IMR-90 (cell line): ENCODE measurements around the gene ESRRB. TPM values are rescaled to one million over a fixed set of nuclear protein-coding genes. Genes with fewer than 3 reads are reported as not detected.

ENCODE experiments used
- ATAC-seq: fragments of 200-7000 bp; cut with Tn5 transposase; 2 replicates; pipeline ENCODE4 v1.9.1; 2020; ENCODE audit warnings: low read depth, mild to moderate bottlenecking, moderate library complexity
- BruUV-seq: library from RNA; stranded (reverse); fragments of 400-500 nt; replicated peaks from 2 replicates; lab custom pipeline; 2021; lab: Mats Ljungman, UMichigan
- CTCF ChIA-PET: fragments of 300-600 bp; formaldehyde crosslinking; extraction: SDS; loops from one replicate; lab custom pipeline; 2021; ENCODE audit warnings: antibody characterized with exemption; lab: Yijun Ruan, JAX
- POLR2A ChIA-PET: fragments of 300-600 bp; sonication (Branson Sonifier 250); formaldehyde crosslinking; loops from one replicate; lab custom pipeline; 2022; ENCODE audit warnings: antibody characterized with exemption; ENCODE audit not compliant: unreplicated experiment; lab: Charles Lee
- DNase-seq: peaks from one replicate; pipeline ENCODE4 v3.0.0; 2013
- H2AFZ ChIP-seq: replicated peaks from 2 replicates; pipeline ENCODE3; 2013; ENCODE audit warnings: low read length, mild to moderate bottlenecking; ENCODE audit not compliant: poor library complexity
- H2AK5ac ChIP-seq: 2 replicates; pipeline ENCODE4 v1.6.1; 2013; ENCODE audit warnings: low read depth, low read length, inconsistent platforms
- H2AK9ac ChIP-seq: replicated peaks from 2 replicates; pipeline ENCODE3; 2013; ENCODE audit warnings: mild to moderate bottlenecking, low read depth, low read length, moderate library complexity; ENCODE audit not compliant: poor library complexity
- H2BK120ac ChIP-seq: 2 replicates; pipeline ENCODE4 v1.6.1; 2013; ENCODE audit warnings: low read depth, low read length, inconsistent platforms
- H2BK15ac ChIP-seq: 3 replicates; pipeline ENCODE4 v1.6.1; 2013; ENCODE audit warnings: low read depth, low read length, inconsistent platforms
- H2BK20ac ChIP-seq: 2 replicates; pipeline ENCODE4 v1.6.1; 2013; ENCODE audit warnings: low read depth, mild to moderate bottlenecking, inconsistent platforms, low read length, moderate library complexity
- H2BK5ac ChIP-seq: 2 replicates; pipeline ENCODE4 v1.6.1; 2013; ENCODE audit warnings: mild to moderate bottlenecking, low read depth, low read length, inconsistent platforms; ENCODE audit not compliant: poor library complexity, severe bottlenecking
- H3K14ac ChIP-seq: replicated peaks from 2 replicates; pipeline ENCODE4 v1.6.1; 2013; ENCODE audit warnings: low read depth, low read length, inconsistent platforms
- H3K18ac ChIP-seq: 2 replicates; pipeline ENCODE4 v1.6.1; 2013; ENCODE audit warnings: low read depth, low read length, control low read depth
- H3K23ac ChIP-seq: 2 replicates; pipeline ENCODE4 v1.6.1; 2013; ENCODE audit warnings: low read depth, low read length, inconsistent platforms
- H3K27ac ChIP-seq: 2 replicates; pipeline ENCODE4 v1.5.1; 2013; ENCODE audit warnings: mild to moderate bottlenecking, control low read depth, low read length; ENCODE audit not compliant: insufficient read depth
- H3K27me3 ChIP-seq: 2 replicates; pipeline ENCODE4 v1.6.1; 2013; ENCODE audit warnings: low read length; ENCODE audit not compliant: control insufficient read depth, insufficient read depth
- H3K36me3 ChIP-seq: 2 replicates; pipeline ENCODE4 v1.6.1; 2013; ENCODE audit warnings: low read length, mixed read lengths; ENCODE audit not compliant: control insufficient read depth, insufficient read depth
- H3K4ac ChIP-seq: 2 replicates; pipeline ENCODE4 v1.6.1; 2013; ENCODE audit warnings: low read depth, low read length, inconsistent platforms
- H3K4me1 ChIP-seq: 2 replicates; pipeline ENCODE4 v1.6.1; 2013; ENCODE audit warnings: low read length, mixed read lengths; ENCODE audit not compliant: control insufficient read depth, insufficient read depth
- H3K4me2 ChIP-seq: 2 replicates; pipeline ENCODE4 v1.6.1; 2013; ENCODE audit warnings: low read depth, mild to moderate bottlenecking, control low read depth, low read length, moderate library complexity
- H3K4me3 ChIP-seq: 2 replicates; pipeline ENCODE4 v1.5.1; 2013; ENCODE audit warnings: low read depth, mild to moderate bottlenecking, control low read depth, low read length, moderate library complexity; ENCODE audit not compliant: insufficient read depth
- H3K56ac ChIP-seq: 2 replicates; pipeline ENCODE4 v1.6.1; 2013; ENCODE audit warnings: low read length, inconsistent platforms; ENCODE audit not compliant: insufficient read depth; ENCODE audit errors: extremely low read depth
- H3K79me1 ChIP-seq, 2 experiments: 2 replicates each; pipeline ENCODE4 v1.6.1; 2013; ENCODE audit warnings: low read length in 2 of 2, inconsistent platforms in 1 of 2, low read depth in 1 of 2
- H3K9ac ChIP-seq: 2 replicates; pipeline ENCODE4 v1.6.1; 2013; ENCODE audit warnings: low read depth, low read length, control low read depth
- H3K9me1 ChIP-seq: 2 replicates; pipeline ENCODE4 v1.6.1; 2013; ENCODE audit warnings: low read length, inconsistent platforms; ENCODE audit not compliant: insufficient read depth
- H3K9me3 ChIP-seq: 2 replicates; pipeline ENCODE4 v1.6.1; 2013; ENCODE audit warnings: low read length; ENCODE audit not compliant: control insufficient read depth, insufficient read depth
- H4K20me1 ChIP-seq: 2 replicates; pipeline ENCODE4 v1.6.1; 2013; ENCODE audit warnings: low read length, inconsistent platforms; ENCODE audit not compliant: insufficient read depth
- H4K5ac ChIP-seq: 2 replicates; pipeline ENCODE4 v1.6.1; 2013; ENCODE audit warnings: mild to moderate bottlenecking, low read depth, low read length, control low read depth
- H4K8ac ChIP-seq, 2 experiments: 2 replicates each; pipeline ENCODE4 v1.6.1; 2013; ENCODE audit warnings: low read depth in 2 of 2, low read length in 2 of 2, control low read depth in 1 of 2, inconsistent platforms in 1 of 2
- H4K91ac ChIP-seq: 2 replicates; pipeline ENCODE4 v1.6.1; 2013; ENCODE audit warnings: low read depth, low read length, inconsistent platforms; ENCODE audit not compliant: insufficient read depth
- CEBPB ChIP-seq: IDR thresholded peaks from 2 replicates; pipeline ENCODE4 v1.6.1; 2012; ENCODE audit warnings: low read depth, low read length, improper control_type of control experiment
- CHD1 ChIP-seq: IDR thresholded peaks from 2 replicates; pipeline ENCODE4 v1.6.1; 2012; ENCODE audit warnings: low read depth, low read length, improper control_type of control experiment
- CTCF ChIP-seq: conservative IDR thresholded peaks from 2 replicates; pipeline ENCODE4 v1.5.1; 2012; ENCODE audit warnings: mild to moderate bottlenecking, low read depth, low read length, improper control_type of control experiment
- ELK1 ChIP-seq: fragments of 150-350 bp; IDR thresholded peaks from 2 replicates; pipeline ENCODE4 v1.6.1; 2016; ENCODE audit warnings: low read depth, mild to moderate bottlenecking, low read length, moderate library complexity, borderline replicate concordance
- MAFK ChIP-seq: IDR thresholded peaks from 2 replicates; pipeline ENCODE4 v1.6.1; 2012; ENCODE audit warnings: low read depth, low read length, improper control_type of control experiment
- MAZ ChIP-seq: IDR thresholded peaks from 2 replicates; pipeline ENCODE4 v1.6.1; 2012; ENCODE audit warnings: low read depth, mild to moderate bottlenecking, low read length, improper control_type of control experiment, moderate library complexity, borderline replicate concordance
- MXI1 ChIP-seq: IDR thresholded peaks from 2 replicates; pipeline ENCODE4 v1.6.1; 2012; ENCODE audit warnings: low read depth, mild to moderate bottlenecking, low read length, moderate library complexity, borderline replicate concordance
- NFE2L2 ChIP-seq: fragments of 150-350 bp; IDR thresholded peaks from 2 replicates; pipeline ENCODE4 v1.6.1; 2016; ENCODE audit warnings: low read depth, mild to moderate bottlenecking, low read length
- POLR2A ChIP-seq: IDR thresholded peaks from 2 replicates; pipeline ENCODE4 v1.6.1; 2012; ENCODE audit warnings: mild to moderate bottlenecking, low read depth, low read length
- RAD21 ChIP-seq: IDR thresholded peaks from 2 replicates; pipeline ENCODE4 v1.6.1; 2012; ENCODE audit warnings: low read length, improper control_type of control experiment
- RCOR1 ChIP-seq: IDR thresholded peaks from 2 replicates; pipeline ENCODE4 v1.6.1; 2012; ENCODE audit warnings: mild to moderate bottlenecking, low read length, improper control_type of control experiment; ENCODE audit not compliant: insufficient replicate concordance
- SMC3 ChIP-seq: fragments of 150-350 bp; IDR thresholded peaks from 2 replicates; pipeline ENCODE4 v1.6.1; 2016; ENCODE audit warnings: low read depth, mild to moderate bottlenecking, antibody characterized with exemption, low read length, moderate library complexity
- USF2 ChIP-seq: fragments of 150-350 bp; IDR thresholded peaks from 2 replicates; pipeline ENCODE4 v1.6.1; 2017; ENCODE audit warnings: mild to moderate bottlenecking, antibody characterized with exemption, low read length, low read depth
- whole genome bisulfite sequencing, 2 experiments: methylation state at CpG; one replicate each; pipeline versions ENCODE4 v1.1.5 to v1.1.7; 2013; ENCODE audit warnings: missing lambda C conversion rate in 2 of 2; ENCODE audit not compliant: insufficient read length in 1 of 2; ENCODE audit errors: extremely low coverage in 2 of 2; 5-methylcytosine and 5-hydroxymethylcytosine counted together
- dilution Hi-C: fragments of 300-500 bp; cut with HindIII; formaldehyde crosslinking; loops from one replicate; pipeline ENCODE4 v1.14.3; 2018; ENCODE audit warnings: low sequenced_read_pairs; ENCODE audit not compliant: unreplicated experiment
- in situ Hi-C: fragments of 300-500 bp; cut with MboI; formaldehyde crosslinking; loops from 3 replicates; pipeline ENCODE4 v1.14.3; 2019; ENCODE audit warnings: low sequenced_read_pairs, inconsistent platforms, mixed read lengths
- intact Hi-C: fragments of 100-400 bp; cut with micrococcal nuclease; formaldehyde crosslinking; loops from 2 replicates; pipeline ENCODE4 v1.10.0; 2022
- polyA plus RNA-seq, 3 experiments: library from polyadenylated mRNA; depleted of rRNA; stranded (reverse); fragments of >200 nt; gene quantifications; 2 replicates each; pipeline ENCODE4 v1.2.3, GENCODE V29; 2012; ENCODE audit warnings: low replicate concordance in 1 of 3
- total RNA-seq: library from RNA; depleted of rRNA; stranded (reverse); fragments of >200 nt; gene quantifications from 2 replicates; pipeline ENCODE4 v1.2.3, GENCODE V29; 2012

The ESRRB gene
- total and polyA plus RNA-seq, 2 of the 4 experiments (the other 2 are of a cell fraction), result not detected

- H2AFZ ChIP-seq, result no peak overlapping the region
- H2BK120ac ChIP-seq, result no peak overlapping the region
- H3K9ac ChIP-seq, result no peak overlapping the region
- no peaks in the 10 kb centered on the region for H3K9me3 ChIP-seq
- H3K36me3 ChIP-seq, result no peaks in the 10 kb centered on the region
- H3K18ac ChIP-seq, result no peak overlapping the region
- no peak overlapping the region for H3K4me2 ChIP-seq
- no peak overlapping the region for H4K91ac ChIP-seq
- no peaks in the 10 kb centered on the region for H3K27me3 ChIP-seq
- no peak overlapping the region for H2BK20ac ChIP-seq
- intact Hi-C loops, result no loop called here
- no TSS peak for BruUV-seq
- DNase-seq (no peak), ATAC-seq (no peak)
- no peak overlapping the region for H3K27ac ChIP-seq
- H3K79me1 ChIP-seq, result no peaks in the 10 kb centered on the region
- no peaks in the 10 kb centered on the region for H3K4me1 ChIP-seq
- no peak overlapping the region for H2BK5ac ChIP-seq
- in situ Hi-C loops, result no loop called here
- no peak overlapping the region for H2BK15ac ChIP-seq
- H3K9me1 ChIP-seq, result no peaks in the 10 kb centered on the region
- no peak overlapping the region for H4K8ac ChIP-seq
- H3K14ac ChIP-seq, result no peak overlapping the region
- CTCF ChIA-PET, result interaction anchor here (0.7 kb wide), 1 partner anchor 35 kb away, joined by 4 read pairs; no protein-coding TSS in a partner anchor
- TF ChIP-seq SMC3 (no peak), MAZ (no peak), CHD1 (no peak), ELK1 (no peak), NFE2L2 (no peak), MAFK (no peak), RCOR1 (no peak), RAD21 (no peak), CTCF (no peak), USF2 (no peak), CEBPB (no peak), POLR2A (no peak), MXI1 (no peak)
- no peak overlapping the region for H3K4ac ChIP-seq
- dilution Hi-C loops, result no loop called here
- no peak overlapping the region for H4K5ac ChIP-seq
- H3K56ac ChIP-seq, result no peak overlapping the region
- no peak overlapping the region for H3K4me3 ChIP-seq
- H3K23ac ChIP-seq, result no peak overlapping the region
- WGBS, 2 experiments, result no CpG with 5 or more reads among the region's 3 CpGs
- POLR2A ChIA-PET, result no interaction called here
- H2AK9ac ChIP-seq, result no peak overlapping the region
- H4K20me1 ChIP-seq, result no peaks in the 10 kb centered on the region
- no peak overlapping the region for H2AK5ac ChIP-seq
These were observed 126.7 kb downstream of the ESRRB start for GRCh38 chr14:76502638-76503037.
